Thyroid gland (tissue), 4 donors: Measurements from ENCODE around the gene SLC8A1. TPM values are rescaled to one million over a fixed set of nuclear protein-coding genes. Genes with fewer than 3 reads are reported as not detected.

ENCODE experiments used
- DNase-seq, 2 donors: peaks; one replicate each; pipeline ENCODE4 v3.0.0-alpha.2; 2019
- H3K27ac ChIP-seq, 3 donors: fragments of 200-600 bp; sonication (generic); 1 replicate in 2 of 3; 2 replicates in 1 of 3; pipeline ENCODE4 v1.5.1; 2016 to 2019; ENCODE audit warnings: mild to moderate bottlenecking in 1 of 3, moderate library complexity in 1 of 3
- H3K27me3 ChIP-seq: fragments of 200-600 bp; sonication (generic); one replicate; pipeline ENCODE4 v1.5.1; 2019
- H3K36me3 ChIP-seq, 2 donors: fragments of 200-600 bp; sonication (generic); one replicate each; pipeline ENCODE4 v1.5.1; 2016 to 2019
- H3K4me1 ChIP-seq, 2 donors: fragments of 200-600 bp; sonication (generic); one replicate each; pipeline ENCODE4 v1.5.1; 2017 to 2019
- H3K4me3 ChIP-seq, 3 donors: fragments of 200-600 bp; sonication (generic); replicated peaks in 1 of 3; 1 replicate in 2 of 3; 2 replicates in 1 of 3; pipeline ENCODE4 v1.5.1; 2016; ENCODE audit warnings: mild to moderate bottlenecking in 1 of 3
- H3K9me3 ChIP-seq: fragments of 200-600 bp; sonication (generic); one replicate; pipeline ENCODE4 v1.5.1; 2017
- POLR2A ChIP-seq, 2 donors: fragments of 450-650 bp; IDR thresholded peaks; one replicate each; pipeline ENCODE4 v1.6.1; 2017; ENCODE audit warnings: antibody characterized with exemption in 2 of 2, mild to moderate bottlenecking in 2 of 2, moderate library complexity in 1 of 2
- WGBS, 2 donors: methylation state at CpG; one replicate each; pipeline ENCODE4 v1.1.5; 2017; 5-methylcytosine and 5-hydroxymethylcytosine counted together
- intact Hi-C: fragments of 100-400 bp; cut with DNase I; formaldehyde crosslinking; loops from one replicate; pipeline ENCODE4 v1.15.1; 2023
- total RNA-seq, 4 donors: library from RNA; depleted of rRNA; stranded (reverse); fragments of >200 nt; gene quantifications; one replicate each; pipeline ENCODE4 v1.2.3, GENCODE V29; 2016
- TF ChIP-seq, protein P1 (sequence below), 6 experiments: fragments of 200-600 bp in 3 of 6; fragments of 450-650 bp in 3 of 6; sonication (generic) in 3 of 6; IDR thresholded peaks; one replicate each; pipeline ENCODE4 v1.5.1; 2016 to 2019; ENCODE audit warnings: antibody characterized with exemption in 6 of 6, mild to moderate bottlenecking in 2 of 6, inconsistent platforms in 1 of 6, moderate library complexity in 1 of 6

SLC8A1 gene
- total RNA-seq, 4 donors from 2014 or later: 2.0 to 5.1 (median 4.4) TPM

DNA sequence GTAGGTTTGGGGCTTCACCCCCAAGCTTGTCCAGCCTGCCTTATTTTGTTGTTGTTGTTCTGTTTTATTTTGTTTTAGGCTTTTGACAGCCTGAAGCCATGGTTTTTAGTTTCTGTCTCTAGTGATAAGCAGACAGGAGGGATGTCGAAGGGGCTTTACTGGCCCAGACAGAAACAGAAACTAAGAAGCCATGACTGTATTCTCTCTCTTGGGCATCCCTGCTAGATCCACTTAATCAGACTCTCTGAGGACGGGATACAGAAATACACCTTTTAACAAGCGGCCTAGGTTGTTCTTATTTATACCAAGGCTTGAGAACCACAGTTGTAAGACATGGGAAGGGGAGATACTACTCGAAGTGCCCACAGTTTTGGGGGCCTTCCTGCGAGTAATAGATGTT, 330.9 kb downstream of the SLC8A1 start:
- H3K36me3 ChIP-seq: no peaks in the 10 kb centered on the region
- H3K9me3 ChIP-seq: no peaks in the 10 kb centered on the region
- no peak overlapping the region for H3K27ac ChIP-seq
- H3K27me3 ChIP-seq: no peaks in the 10 kb centered on the region
- 78 to 84% methylated on average over 5 of the region's 5 CpGs for WGBS, 2 donors
- no peak overlapping the region for H3K4me3 ChIP-seq
- intact Hi-C loops: no loop called here
- TF ChIP-seq, protein P1, sequence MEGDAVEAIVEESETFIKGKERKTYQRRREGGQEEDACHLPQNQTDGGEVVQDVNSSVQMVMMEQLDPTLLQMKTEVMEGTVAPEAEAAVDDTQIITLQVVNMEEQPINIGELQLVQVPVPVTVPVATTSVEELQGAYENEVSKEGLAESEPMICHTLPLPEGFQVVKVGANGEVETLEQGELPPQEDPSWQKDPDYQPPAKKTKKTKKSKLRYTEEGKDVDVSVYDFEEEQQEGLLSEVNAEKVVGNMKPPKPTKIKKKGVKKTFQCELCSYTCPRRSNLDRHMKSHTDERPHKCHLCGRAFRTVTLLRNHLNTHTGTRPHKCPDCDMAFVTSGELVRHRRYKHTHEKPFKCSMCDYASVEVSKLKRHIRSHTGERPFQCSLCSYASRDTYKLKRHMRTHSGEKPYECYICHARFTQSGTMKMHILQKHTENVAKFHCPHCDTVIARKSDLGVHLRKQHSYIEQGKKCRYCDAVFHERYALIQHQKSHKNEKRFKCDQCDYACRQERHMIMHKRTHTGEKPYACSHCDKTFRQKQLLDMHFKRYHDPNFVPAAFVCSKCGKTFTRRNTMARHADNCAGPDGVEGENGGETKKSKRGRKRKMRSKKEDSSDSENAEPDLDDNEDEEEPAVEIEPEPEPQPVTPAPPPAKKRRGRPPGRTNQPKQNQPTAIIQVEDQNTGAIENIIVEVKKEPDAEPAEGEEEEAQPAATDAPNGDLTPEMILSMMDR (IDR thresholded peaks at IDR 0.05): no peak
- no peak for TF ChIP-seq POLR2A (IDR thresholded peaks at IDR 0.05)
- no peaks in the 10 kb centered on the region for H3K4me1 ChIP-seq
- no peak for DNase-seq

DNA sequence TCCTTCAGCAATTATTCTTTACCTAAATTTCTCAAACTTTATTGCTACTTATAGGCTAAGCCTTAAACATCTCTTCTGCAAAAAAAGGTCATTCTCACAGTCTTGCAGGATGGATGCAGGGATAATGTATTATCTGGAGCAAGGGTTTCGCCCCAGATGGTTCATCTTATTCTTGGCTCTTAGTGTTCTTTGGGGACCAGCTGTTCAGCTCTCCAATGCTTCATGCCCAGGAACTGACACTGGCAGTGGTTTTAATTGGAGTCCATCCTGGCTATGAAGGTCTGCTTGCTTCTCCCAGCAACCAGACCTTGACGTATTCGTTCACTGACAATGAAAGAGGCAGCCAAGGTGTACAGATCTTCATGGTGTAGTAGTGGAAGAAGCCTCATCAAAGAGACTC, 331.9 kb downstream of the SLC8A1 start:
- intact Hi-C loops: no loop called here
- Histone ChIP-seq H3K36me3 (no peaks in the 10 kb centered on the region), H3K27ac (no peak overlapping the region), H3K4me1 (no peaks in the 10 kb centered on the region), H3K9me3 (no peaks in the 10 kb centered on the region), H3K4me3 (no peak overlapping the region), H3K27me3 (no peaks in the 10 kb centered on the region)
- TF ChIP-seq, protein P1 (IDR thresholded peaks at IDR 0.05): no peak
- 90 to 93% methylated on average over 3 of the region's 3 CpGs for WGBS, 2 donors
- DNase-seq: no peak

DNA sequence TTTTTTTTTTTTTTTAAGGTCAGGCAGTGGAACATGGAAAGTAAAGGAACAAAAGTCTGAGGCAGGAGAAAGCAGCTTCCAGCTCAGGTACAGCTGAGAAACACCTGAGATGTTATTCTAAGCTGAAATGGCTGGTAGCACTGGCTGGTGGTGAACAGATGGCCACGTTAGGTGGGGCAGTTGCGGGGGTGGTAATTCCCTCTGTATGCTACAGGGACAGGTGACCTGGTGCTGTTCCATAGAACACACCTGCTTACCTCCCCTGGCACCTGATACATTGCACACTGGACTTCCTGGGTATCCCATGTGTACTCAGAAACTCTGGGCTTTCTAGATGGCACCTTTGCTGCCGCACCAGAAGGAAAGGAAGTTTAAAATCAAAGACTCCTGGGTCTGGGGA, 333.3 kb downstream of the SLC8A1 start:
- intact Hi-C loops: no loop called here
- H3K4me1 ChIP-seq: no peaks in the 10 kb centered on the region
- no peak for DNase-seq
- no peak overlapping the region for H3K27ac ChIP-seq
- no peaks in the 10 kb centered on the region for H3K9me3 ChIP-seq
- WGBS, 2 donors: 77 to 79% methylated on average over 3 of the region's 3 CpGs
- H3K27me3 ChIP-seq: no peaks in the 10 kb centered on the region
- TF ChIP-seq POLR2A (IDR thresholded peaks at IDR 0.05): no peak
- TF ChIP-seq, protein P1 (IDR thresholded peaks at IDR 0.05): no peak
- H3K4me3 ChIP-seq: no peak overlapping the region
- no peaks in the 10 kb centered on the region for H3K36me3 ChIP-seq

DNA sequence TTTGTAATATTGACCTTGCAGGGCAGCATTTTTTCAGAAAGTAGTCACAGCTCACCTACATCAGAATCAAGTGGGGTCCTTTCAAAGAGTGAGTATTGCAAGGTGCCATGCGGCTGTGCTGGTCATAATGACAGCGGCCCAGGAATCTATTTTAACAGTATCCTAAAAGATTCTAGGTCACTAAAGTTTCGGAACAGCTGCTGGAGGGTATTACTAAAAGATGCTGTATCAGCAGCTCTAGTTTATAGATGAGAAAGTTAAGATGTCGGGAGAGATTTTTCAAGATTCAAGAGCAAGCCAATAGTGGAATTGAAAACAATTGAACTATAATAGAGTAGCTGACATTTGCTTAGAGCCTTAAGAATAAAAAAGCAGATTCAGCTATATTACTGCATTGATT, 336.0 kb downstream of the SLC8A1 start:
- TF ChIP-seq POLR2A (IDR thresholded peaks at IDR 0.05): no peak
- TF ChIP-seq, protein P1 (IDR thresholded peaks at IDR 0.05): no peak
- H3K9me3 ChIP-seq: no peaks in the 10 kb centered on the region
- intact Hi-C loops: no loop called here
- H3K36me3 ChIP-seq: no peaks in the 10 kb centered on the region
- H3K4me1 ChIP-seq: no peaks in the 10 kb centered on the region
- no peak overlapping the region for H3K4me3 ChIP-seq
- no peak for DNase-seq
- H3K27me3 ChIP-seq: no peaks in the 10 kb centered on the region
- WGBS, 2 donors: 96 to 98% methylated on average over 4 of the region's 4 CpGs
- H3K27ac ChIP-seq: no peak overlapping the region

DNA sequence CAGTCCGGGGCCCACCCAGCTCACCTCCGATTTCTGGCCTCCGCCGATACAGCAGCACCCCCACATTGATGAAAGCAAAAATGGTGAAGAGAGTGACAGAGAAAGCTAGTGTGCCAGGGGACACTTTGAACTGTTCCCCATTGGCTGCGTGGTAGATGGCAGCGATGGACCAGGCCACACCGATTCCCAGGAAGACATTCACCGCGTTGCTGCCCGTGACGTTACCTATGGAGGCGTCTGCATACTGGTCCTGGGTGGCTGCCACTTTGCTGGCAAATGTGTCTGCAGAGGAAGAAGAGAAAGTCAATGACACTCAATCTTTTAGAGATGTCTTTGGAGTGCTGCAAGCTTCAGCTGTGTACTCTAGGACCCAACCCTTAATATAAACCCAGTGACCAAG, 336.5 kb downstream of the SLC8A1 start:
- intact Hi-C loops: no loop called here
- Histone ChIP-seq H3K36me3 (no peaks in the 10 kb centered on the region), H3K4me1 (no peaks in the 10 kb centered on the region), H3K27ac (no peak overlapping the region), H3K4me3 (no peak overlapping the region), H3K27me3 (no peaks in the 10 kb centered on the region), H3K9me3 (no peaks in the 10 kb centered on the region)
- no peak for DNase-seq
- WGBS, 2 donors: 96 to 97% methylated on average over 12 of the region's 12 CpGs
- TF ChIP-seq POLR2A (IDR thresholded peaks at IDR 0.05): no peak
- TF ChIP-seq, protein P1 (IDR thresholded peaks at IDR 0.05): no peak
